NCI-H2107 treated with DMSO at 0.1 percent for 48 hours (cell line): ENCODE data around the gene PCDH17.

ENCODE experiments used
- DNase-seq: peaks from one replicate; lab custom pipeline; 2025; ENCODE audit not compliant: unreplicated experiment; lab: John Stamatoyannopoulos, UW

PCDH17 gene

DNA sequence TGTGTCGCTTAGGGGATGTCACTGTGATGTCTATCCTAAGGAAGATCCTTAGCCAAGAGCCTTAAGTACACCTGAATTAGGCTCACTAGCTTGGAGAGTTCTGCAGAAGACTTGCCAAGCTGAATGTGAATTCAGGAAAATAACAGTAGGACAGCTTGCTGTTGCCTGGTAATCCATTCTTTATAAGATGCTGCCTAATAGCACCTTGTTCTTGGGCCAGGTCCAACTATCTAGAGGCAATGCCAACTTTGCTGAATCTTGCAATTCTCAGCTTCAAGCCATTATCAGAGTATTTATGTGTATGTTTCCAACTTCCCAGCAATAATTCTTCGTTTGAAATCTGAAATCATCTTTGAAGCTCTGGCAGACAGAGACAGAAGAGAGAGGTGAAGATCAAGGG, 102.8 kb downstream of the PCDH17 start:
- no peak for DNase-seq

DNA sequence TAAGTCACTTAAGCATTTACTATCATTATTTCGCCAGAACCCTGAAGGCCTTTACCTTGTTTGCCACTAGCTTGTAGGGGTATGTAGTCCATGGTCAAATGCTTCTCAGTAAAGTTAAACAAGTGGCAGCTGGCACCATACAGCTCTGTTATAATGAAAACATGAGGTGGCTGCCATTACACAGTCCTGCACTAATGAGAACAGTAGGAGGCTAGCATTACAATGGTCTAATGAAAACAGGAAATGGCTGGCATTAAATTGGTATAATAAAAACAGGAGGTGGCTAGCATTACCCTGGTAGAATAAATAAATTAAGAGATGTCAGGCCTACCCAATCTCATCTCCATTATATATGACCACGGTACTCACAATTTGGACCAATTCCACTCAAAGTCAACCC, 107.5 kb downstream of the PCDH17 start:
- DNase-seq: no peak

DNA sequence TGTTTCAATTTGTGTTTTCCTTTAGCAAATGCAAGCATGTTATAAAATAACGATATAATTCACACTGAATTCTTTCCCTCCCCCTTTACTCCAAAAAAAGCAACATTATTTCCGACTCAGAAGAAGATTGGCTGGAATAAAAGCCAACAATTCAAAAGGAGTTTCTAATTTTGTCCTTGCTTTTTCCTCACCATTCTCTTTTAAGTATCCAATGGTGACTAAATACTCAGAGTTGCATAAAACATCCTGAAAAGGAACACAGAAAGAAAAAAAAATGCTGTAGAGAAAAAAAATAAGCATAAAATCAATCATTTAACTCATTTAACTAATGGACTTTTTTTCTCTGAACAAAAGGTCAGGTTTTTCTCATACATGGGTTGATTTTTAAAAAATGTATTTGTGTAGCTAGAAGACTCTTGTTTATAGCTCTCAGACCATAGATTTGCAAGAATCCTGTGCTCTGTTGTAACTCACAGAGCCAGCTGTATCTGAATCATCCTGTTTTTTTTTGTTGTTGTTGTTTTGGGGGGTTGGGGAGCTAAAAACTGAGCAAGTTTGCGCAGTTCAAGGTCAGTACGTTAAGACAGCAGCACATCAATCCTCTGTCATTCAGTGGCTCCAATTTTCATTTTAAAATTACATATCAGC, 108.1 kb downstream of the PCDH17 start:
- no peak for DNase-seq

DNA sequence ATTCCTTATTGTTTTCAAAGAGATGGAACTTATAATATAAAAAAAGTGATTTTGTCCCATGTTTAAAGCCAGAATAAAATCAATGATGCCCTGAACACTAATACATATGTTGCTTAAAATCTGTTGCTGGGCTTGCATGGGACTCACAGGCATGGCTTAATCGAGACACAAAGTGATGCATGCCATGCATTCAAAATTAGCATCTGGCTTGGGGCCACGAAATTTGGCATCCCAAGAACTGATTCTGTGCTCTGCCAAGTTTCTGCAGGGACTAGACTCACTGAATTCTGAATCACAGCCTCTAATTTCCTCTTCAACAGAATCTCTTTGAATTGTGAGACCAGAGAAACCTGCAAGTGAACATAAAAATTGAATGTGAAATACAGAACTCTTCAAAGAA, 109.2 kb downstream of the PCDH17 start:
- no peak for DNase-seq

DNA sequence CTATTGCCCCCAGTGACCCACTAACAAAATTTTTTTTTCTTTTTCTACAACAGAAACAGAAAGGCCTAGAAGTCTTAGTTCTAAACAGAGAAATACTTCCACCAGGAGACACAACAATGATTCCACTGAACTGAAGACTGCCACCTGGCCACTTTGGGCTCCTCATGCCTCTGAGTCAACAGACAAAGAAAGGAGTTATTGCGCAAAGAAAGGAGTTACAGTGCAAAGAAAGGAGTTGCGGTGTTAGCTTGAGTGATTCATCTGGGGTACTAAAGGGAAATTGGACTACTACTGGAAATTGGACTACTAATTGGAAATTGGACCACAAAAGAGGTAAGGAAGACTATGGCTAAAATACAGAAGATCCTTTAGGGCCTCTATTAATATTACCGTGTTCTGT, 116.6 kb downstream of the PCDH17 start:
- DNase-seq: no peak

DNA sequence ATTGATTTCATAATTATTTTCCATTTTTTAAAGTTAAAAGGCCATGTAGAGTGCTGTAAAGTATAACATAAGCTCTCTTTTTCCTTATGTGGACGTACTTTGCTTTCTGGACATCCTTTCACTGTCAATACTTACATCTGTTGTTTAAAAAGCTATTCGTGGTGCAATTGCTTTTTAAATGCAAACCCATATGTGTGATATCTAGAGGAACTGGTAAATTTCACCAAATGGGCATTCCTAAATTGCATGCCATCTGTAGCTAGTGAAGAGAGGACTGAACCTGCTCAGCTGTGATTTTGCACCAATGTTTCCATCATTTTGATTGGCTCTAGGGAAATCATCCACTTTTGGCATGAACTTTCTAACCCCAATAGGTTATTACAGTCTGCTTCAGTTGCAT, 129.4 kb downstream of the PCDH17 start:
- DNase-seq: no peak

DNA sequence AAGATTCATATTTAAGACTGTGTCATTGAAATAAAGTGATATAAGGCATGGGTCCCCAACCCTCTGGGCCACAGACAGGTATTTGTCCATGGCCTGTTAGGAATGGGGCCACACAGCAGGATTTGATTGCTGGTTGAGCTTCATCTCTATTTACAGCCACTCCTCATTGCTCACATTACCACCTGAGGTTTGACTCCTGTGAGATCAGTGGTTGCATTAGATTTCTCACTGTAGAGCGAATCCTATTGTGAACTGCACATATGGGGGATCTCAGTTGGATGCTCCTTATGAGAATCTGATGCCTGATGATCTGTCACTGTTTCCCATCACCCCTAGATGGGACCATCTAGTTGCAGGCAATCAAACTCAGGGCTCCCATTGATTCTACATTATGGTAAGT, 132.1 kb downstream of the PCDH17 start:
- DNase-seq: no peak
